NOMO-1 treated with DMSO at 0.1 percent for 48 hours (cell line): Measurements from ENCODE around the gene UBAP2L.
A peak's percentile ranks its signal among the peaks of the same experiment; 100 is the strongest.
"Not testable (repeated sequence)": the region's sequence is repeated elsewhere in the genome, so short reads cannot be mapped to it uniquely, and the experiment has no call there.

ENCODE experiments used
- DNase-seq: peaks from one replicate; lab custom pipeline; 2025; ENCODE audit not compliant: unreplicated experiment; lab: John Stamatoyannopoulos, UW

The UBAP2L gene

DNA sequence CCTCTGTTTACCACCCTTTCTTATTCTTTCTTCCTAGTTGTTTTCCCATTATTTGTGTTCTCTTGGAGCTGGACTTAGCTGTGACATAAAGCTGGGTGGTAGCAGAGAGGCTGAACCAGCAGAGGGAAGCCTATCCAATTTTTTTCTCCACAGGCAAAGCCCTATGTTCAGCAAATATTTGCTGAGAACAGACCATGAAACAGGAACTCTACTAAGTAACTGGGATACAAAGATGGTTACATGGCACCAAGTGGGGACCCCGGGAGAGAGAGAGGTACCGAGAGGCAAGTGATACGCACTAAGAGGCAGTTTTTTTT, 21.2 kb upstream of the UBAP2L start:
- no peak for DNase-seq

DNA sequence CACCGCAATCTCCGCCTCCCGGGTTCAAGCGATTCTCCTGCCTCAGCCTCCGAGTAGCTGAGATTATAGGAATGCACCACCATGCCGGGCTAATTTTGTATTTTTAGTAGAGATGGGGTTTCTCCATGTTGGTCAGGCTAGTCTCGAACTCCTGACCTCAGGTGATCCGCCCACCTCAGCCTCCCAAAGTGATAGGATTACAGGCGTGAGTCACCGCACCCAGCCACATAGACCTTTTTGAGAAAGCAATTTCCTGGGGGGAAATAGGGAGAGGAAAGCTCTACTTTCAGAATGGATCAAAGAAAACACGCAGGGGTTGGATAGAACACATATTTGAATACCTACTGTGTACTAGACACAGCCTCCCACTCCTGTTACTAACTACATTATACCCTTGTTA, 15.0 kb upstream of the UBAP2L start:
- DNase-seq, result not testable (repeated sequence)

DNA sequence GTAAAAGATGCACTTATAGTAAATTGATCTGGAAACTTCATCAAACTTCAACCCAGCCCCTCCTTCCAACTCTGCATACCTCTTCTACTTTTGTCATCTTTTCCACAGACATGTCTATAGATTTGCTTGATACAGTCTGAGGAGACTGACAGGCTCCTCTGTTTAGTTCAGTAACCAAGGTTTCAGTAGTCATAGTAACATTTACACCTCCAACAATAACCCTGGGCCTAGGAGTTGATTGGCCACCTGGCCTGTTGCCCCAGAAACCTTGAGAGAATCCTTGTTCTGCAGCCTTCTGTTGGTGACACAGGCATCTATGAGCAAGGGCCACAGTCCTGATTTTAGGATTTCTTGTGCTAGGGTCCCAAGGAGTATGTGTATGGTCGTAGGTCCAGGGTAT, 14.6 kb upstream of the UBAP2L start, which contains the start of gene CFAP141:
Gene CFAP141, minus strand, starts transcription at position 138 of the 400 bp plus-strand sequence. Its CDS starts 26 bp downstream, at position 112.
- DNase-seq, result no peak

DNA sequence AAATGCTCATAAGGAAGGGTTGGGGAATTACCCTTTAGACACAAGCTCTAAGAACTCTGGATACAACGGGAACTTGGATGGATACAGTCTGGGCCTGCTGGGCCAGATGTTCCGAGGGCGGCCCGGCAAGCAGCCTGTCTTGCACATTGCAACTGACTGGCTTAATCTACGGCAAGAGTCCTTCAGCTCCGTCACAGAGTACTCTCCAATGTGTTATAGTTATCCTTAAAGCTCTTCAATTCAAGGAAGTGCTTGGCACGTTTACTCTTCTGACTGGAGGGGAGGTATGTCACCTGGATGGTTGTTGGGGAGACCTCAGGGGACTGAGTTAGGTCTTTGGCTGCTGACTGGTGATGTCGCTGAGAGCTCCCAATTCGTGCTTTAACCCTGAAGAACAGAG, 13.5 kb upstream of the UBAP2L start:
- DNase-seq, result no peak

DNA sequence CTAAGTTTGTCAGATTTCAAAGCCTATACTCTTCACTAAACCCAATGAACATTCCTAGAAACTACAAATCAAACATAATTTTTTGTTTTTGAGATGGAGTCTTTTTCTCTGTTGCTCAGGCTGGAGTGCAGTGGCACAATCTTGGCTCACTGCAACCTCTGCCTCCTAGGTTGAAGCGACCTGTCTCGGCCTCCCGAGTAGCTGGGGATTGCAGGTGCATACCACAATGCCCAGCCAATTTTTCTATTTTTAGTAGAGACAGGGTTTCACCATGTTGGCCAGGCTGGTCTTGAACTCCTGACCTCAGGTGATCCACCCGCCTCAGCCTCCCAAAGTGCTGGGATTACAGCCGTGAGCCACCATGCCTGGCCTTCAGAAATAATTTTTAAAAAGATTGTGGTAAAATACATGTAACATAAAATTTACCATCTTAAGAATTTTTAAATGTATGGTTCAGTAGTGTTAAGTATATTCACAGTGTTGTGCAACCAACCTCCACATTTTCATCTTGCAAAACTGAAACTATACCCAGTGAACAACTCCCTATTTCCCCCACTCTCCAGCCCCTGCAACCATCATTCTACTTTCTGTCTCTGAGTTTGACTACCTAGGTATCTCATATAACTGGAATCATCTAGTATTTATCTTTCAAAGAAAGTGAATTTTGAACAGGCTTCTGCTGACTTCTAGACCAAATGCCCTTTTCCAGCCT, 11.9 kb upstream of the UBAP2L start:
- peak; percentile 16 for DNase-seq

DNA sequence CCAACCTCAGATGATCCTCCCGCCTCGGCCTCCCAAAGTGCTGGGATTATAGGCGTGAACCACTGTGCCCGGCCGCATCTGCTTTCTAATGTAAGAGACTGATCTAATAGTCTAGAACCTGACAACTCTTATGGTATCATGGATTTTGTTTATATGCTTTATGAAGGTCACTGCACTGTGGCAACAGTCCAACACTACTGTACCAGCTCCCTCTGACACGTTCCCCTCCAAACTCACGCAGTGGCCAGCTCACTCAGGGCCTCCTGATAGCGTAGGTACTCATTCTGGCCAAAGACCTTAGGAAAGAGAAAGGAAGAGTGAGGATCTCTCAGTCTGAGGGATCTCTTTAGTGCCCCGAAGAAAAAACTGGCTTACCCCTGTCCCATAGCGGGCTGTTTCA, 8.7 kb upstream of the UBAP2L start:
- no peak for DNase-seq

DNA sequence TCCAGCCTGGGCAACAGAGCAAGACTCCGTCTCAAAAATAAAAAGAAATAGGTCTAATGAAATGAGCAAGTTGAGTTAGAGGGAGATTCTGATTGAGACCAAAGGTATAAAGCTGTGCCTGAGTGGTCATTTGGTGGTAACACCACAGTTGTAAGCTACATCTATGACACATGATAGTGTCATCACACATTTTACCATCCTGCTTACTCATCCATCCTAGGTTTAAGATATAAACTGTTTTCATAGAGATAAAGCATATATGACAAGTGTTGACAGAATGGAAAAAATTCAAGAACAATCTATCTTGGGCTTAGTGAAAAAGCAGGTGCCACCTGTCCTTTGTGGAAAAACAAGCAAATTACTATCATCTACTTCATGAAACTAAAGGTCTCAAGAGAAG, 7.5 kb upstream of the UBAP2L start:
- DNase-seq, result no peak

DNA sequence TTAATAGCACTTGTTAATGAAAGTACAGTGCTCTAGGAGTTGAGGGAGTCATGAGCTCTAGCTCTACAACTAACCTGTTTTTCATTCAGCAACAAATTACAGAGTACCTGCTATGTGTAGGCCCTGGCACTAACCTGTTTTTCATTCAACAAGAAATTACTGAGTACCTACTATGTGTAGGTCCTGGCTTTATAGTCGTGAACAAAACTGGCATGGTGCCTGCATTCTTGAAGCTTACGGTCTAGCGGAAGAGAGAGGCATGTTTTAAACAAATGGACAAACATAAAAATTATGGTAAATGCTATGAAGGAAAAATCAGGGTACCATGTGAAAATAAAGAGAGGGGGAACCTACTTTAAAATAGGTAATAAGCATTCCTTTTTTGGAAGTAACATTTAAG, 2.2 kb upstream of the UBAP2L start:
- DNase-seq, result no peak

DNA sequence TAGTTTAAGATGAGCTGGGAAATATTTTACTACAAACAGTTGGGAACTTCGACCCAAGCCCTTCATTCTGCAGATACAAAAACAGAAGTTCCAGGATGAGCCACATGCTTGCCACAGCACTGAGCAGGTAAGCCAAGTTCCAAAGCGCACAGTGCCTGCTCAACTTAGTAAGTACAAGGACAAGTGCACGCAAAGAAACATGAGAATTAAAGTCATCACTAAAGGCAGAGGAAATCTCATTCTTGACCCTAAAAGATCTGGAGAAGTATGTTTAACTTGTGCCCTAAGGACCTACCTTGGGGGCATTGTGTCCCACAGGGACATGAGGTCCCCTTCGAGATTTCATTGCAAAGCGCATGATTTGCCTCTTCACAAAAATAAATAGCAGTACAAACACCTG, 1.2 kb upstream of the UBAP2L start:
- peak; percentile 43 for DNase-seq

DNA sequence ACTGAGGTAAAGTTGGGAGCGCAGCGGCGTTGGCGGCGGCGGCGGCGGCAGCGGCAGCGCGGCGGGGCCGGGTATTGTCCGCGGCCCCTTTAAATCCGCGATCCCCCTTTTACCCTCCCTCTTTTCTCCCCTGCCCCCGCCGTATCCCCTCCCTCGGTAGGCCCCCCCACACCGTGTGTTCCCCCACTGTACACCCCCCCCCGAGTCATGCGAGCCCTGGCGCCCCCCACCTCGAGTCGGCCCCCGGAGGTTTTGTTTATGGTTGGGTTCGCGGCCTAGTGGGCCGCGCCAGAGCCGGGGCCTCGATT, 169 bp downstream of the UBAP2L start:
- DNase-seq, result no peak

DNA sequence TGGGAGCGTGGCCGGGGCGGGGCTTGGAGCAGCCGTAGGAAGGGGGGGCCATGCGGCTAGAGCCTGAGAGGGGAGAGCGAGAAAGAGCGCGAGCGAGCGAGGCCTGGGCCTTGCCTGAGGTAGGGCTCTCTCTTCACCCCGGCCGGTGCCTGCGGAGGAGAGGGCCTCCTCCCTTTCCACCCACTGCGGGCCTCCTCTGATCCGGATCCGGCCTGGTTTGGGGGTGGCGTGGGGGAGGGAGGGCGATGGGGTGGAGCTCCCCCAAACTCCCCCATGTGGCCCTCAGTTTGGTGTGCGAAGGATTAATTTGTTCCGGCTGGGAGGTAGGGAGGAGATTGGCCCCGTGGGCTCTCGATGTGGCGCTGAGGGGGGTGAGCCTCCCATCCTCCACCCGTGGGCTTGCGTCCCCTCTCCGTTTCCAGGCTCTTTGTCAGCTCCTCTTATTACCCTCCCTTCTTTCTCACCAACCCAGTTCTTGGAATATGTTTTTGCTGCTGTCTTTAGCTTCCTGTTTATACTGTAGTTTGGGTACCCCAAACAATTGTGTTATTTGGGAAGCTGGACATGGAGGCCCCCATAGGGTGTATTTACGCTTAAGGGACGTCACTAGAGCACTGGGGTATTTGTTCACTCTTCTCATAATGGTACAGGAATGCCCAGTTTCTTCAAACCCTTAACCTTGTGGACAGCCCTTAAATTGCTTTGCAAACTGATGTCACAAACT, 685 bp downstream of the UBAP2L start:
- DNase-seq, result peak; percentile 23

DNA sequence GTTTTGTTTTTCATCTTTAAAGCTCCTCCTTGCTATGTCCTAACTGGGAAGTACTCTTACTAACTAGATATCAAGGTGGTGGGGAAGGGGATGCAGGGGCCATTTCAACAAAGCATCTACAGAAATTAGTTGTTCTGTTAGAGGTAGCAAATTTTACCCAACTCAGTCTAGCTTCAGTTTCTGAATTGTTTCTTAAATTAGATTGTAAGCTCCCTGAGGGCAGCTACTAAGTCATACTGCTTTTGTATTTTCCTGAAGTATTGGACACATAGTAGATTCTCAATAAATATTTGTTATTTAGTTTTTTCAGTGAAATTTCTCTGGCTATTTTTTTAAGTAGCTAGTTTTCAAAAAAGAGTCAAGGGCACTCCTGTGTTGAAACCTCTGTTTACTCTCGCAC, 1.8 kb downstream of the UBAP2L start:
- no peak for DNase-seq

DNA sequence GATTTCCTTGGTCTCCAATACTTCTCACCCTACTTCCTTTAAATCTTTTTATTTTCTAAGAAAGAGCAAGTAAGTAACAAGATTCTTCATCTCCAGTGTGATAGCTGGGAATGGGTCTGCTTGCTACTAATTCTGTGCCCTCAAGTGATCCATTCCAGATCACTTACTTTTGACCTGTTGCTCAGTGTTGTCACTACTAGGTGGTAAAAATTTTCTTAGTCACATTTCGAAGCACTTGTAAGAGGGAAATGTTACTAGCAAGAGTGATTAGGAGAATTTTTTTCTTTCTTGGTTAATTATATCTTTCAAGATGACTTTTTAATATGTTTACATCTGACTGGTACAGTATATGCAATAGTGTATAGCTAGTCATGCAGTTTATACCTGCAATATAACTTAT, 2.2 kb downstream of the UBAP2L start:
- DNase-seq, result no peak

DNA sequence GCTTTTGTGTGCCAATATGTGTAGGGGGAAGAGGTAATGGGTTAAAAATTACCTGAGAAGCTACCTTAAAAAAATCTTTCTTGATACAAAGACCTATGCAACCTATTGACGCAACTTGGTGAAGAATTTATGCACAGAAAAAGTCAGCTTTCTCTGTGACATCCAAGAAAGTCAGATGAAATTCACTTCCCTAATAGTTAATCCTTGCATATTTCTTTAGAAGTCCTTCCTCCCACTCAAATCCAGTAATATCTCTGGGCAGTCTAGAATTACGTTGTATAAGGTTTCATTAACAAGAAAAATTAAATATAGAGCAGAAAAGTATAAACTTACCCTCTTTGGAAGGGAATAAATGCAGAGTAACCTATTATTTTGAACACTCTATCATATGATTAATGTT, 2.9 kb downstream of the UBAP2L start:
- DNase-seq, result no peak

DNA sequence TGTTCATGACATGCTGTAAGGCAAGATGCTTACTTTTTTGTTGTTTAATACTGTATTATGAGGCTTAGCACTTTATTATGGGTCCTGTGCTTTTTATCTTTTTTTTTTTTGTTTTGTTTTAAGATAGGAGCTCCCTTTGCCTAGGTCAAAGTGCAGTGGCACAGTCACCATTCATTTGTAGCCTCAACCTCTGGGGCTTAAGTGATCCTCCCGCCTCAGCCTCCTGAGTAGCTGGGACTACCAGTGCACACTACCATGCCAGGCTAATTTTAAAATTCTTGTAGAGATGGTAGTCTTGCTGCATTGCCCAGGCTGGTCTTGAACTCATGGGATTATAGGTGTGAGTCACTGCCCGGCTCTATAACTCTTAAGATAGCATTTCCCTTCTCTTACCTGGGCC, 4.6 kb downstream of the UBAP2L start:
- DNase-seq, result no peak

DNA sequence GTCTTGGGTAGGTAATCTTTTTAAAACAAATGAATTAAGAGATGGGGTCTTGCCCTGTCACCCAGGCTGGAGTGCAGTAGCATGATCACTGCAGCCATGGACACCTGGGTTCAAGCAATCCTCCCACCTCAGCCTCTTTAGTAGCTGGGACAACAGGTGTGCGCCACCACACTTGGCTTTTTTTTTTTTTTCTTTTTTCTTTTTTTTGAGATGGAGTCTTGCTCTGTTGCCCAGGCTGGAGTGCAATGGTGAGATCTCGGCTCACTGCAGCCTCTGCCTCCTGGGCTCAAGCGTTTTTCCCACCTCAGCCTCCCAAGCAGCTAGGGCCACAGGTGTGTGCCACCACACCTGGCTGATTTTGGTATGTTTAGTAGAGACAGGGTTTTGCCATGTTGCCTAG, 10.4 kb downstream of the UBAP2L start:
- DNase-seq, result not testable (repeated sequence)

DNA sequence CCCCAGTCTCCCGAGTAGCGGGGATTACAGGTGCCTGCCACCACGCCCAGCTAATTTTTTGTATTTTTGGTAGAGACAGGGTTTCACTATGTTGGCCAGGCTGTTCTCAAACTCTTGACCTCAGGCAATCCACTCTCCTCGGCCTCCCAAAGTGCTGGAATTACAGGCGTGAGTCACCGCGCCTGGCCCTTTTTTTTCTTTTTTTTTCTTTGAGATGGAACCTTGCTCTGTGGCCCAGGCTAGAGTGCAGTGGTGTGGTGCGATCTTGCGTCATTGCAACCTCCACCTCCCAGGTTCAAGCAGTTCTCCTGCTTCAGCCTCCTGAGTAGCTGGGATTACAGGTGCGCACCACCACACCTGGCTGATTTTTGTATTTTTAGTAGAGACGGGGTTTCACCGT, 12.4 kb downstream of the UBAP2L start:
- DNase-seq, result not testable (repeated sequence)

DNA sequence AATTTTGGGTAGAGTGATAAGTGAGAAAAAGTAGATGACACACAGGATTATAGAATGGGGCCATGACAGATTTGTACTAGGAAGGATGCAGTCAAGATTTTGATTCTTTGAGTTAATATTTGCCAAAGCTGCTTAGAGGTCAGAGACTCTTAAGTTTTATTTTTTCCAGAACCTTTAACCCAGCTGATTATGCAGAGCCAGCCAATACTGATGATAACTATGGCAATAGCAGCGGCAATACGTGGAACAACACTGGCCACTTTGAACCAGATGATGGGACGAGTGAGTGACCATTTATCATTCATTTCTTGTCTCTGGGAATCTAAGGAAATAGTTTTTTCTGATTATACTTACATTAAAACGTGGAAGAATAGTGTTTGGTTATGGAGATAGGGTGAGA, 16.1 kb downstream of the UBAP2L start:
- DNase-seq, result no peak

DNA sequence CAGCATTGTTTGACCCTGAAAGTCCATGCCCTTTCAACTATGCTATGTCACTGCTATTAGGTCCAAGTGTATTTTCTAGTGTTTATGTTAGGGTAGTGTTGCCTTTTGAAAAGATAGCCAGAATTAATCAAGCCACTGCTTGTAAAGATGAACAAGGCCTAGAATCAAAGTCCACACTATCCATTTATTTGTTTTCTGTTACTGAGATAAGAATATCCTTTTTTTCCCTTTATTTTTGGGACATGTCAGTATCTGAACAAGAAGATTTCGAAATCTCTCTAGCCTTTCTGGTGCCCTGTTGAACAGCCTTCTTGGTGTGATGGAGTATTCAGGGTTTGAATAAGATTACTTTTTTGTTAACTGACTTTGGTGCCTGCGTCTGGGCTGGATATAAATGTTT, 16.7 kb downstream of the UBAP2L start:
- no peak for DNase-seq

DNA sequence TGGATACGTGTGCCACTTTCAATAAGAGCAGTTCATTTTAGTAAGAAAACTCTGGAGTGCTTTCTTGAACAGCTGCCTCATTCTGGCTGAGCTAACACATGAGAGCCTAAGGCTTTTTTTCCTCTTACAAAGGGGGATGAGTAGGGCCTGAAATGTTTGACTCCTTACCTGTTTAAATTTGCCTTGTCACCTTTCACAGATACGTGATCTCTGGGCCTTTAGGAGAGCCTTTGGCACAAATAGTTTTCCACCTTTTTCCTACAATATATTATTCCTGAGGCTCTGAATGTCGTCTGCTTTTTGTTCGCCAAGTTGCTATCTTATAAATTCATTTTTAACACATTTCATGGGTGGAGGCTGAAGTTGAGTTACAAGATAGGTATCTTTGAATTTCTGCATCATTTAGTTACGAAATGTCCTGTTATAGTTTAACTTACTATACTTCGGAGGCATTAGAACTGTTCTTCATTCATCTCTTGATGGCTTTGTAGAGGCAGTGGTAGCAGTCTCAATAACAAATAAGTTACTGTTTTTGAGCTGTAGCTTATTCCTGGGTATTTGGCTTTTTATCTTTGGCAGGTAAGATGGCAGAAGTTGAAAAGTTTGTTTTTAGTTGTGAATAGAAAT, 17.2 kb downstream of the UBAP2L start:
- no peak for DNase-seq

DNA sequence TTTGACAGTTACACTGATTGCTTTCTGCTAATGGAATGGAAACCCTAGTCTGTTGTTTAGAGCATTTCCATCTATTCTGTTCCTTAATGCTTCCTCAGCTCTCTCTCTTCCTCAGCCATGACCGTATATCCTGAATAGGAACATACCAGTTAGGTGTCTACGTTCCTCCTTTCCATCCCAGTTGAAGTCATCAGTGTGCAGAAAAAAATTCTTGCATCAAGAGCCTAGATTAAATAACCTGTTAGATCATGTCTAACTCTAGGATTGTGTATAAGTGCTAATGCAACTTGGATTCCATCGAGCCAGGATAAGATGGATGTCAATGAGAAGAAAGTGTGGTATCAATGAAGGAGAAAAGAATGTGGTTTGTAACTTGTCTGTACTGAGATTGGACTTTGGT, 18.7 kb downstream of the UBAP2L start:
- DNase-seq, result no peak

DNA sequence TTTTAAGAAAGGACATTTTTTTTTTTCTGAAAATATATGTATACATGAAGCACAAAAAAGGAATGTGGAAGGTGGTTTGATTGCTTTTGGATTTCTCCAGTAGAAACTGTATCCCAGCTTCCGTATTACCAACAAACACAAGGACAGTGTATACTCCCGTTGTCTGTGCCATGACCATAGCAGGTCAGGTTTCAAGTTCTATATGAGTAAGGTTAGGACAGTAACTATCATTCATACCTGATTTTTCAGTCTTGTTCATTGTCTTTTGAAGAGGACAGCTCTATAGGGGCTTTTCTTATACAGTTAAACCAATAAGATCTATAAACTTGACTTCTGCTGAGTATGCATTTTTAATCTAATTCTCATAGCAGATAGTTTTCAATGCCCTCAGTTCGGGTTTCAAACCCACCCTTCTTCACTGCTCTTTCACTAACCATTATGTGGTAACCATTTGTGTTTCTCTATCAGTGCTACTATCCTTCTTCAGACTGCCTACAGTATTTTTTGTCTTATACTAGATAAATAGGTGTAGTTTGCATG, 19.6 kb downstream of the UBAP2L start:
- DNase-seq, result no peak
